ENCODE results near the gene MGLL. TPM values are rescaled to one million over a fixed set of nuclear protein-coding genes. Genes with fewer than 3 reads are reported as not detected.

The MGLL gene
- total and polyA plus RNA-seq, 8 donors, result 3.3 to 11.4 (median 6.6) TPM

DNA sequence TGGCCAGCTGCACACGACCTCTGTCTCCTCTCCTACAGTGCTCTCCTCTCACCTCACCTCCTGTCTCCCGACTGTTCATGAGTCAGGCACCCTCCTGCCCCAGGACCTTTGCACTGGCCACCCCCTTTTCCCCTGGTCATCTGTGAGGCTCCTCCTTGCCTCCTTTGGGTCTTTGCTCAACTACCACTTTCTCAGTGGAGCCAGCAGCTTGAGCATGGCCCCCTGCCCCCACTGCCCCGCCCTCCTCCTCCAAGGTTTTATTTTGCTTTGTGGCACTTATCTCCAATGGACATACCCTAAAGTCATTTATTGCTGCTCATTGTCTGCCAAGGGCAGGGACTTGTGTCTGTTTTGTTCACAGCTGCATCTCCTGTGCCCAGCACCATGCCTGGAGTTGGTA is 64.3 kb downstream of the MGLL start:
- H3K4me3 ChIP-seq, result no peak overlapping the region
- TF ChIP-seq, protein P1, sequence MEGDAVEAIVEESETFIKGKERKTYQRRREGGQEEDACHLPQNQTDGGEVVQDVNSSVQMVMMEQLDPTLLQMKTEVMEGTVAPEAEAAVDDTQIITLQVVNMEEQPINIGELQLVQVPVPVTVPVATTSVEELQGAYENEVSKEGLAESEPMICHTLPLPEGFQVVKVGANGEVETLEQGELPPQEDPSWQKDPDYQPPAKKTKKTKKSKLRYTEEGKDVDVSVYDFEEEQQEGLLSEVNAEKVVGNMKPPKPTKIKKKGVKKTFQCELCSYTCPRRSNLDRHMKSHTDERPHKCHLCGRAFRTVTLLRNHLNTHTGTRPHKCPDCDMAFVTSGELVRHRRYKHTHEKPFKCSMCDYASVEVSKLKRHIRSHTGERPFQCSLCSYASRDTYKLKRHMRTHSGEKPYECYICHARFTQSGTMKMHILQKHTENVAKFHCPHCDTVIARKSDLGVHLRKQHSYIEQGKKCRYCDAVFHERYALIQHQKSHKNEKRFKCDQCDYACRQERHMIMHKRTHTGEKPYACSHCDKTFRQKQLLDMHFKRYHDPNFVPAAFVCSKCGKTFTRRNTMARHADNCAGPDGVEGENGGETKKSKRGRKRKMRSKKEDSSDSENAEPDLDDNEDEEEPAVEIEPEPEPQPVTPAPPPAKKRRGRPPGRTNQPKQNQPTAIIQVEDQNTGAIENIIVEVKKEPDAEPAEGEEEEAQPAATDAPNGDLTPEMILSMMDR (IDR thresholded peaks at IDR 0.05), result no peak
- H3K27me3 ChIP-seq, result no peaks in the 10 kb centered on the region
- DNase-seq (no peak), FAIRE-seq (no peak), ATAC-seq (no peak)
- H3K4me1 ChIP-seq, result no peaks in the 10 kb centered on the region
- H3K36me3 ChIP-seq, result no peaks in the 10 kb centered on the region
- no peak overlapping the region for H3K27ac ChIP-seq
- intact Hi-C loops (cut with DNase I), result no loop called here
- WGBS, 2 donors, result 77 to 84% methylated on average over 3 of the region's 3 CpGs
- H3K9me3 ChIP-seq, result no peaks in the 10 kb centered on the region

DNA sequence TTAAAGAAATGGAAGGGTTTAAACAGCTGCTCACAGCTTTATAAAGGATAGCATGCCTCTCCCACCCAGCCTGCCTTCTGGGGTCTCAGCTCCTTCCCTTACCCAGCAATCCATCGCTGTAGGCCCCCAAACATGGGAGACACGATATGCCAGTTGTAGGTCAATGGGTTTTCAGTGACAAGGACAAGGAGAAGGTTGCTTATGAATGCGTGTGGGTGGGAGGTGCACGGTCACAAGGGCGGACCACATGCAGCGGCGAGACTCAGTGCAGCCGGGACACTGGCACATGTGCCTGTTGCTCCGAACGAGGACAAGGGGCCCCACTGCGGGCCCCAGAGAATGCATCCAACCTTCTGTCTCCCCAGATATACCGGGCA is 67.0 kb downstream of the MGLL start:
- Histone ChIP-seq H3K27ac (no peak overlapping the region), H3K36me3 (no peaks in the 10 kb centered on the region), H3K4me1 (no peaks in the 10 kb centered on the region), H3K9me3 (no peaks in the 10 kb centered on the region), H3K4me3 (no peak overlapping the region), H3K27me3 (no peaks in the 10 kb centered on the region)
- no peak for DNase-seq
- WGBS, 2 donors, result 78 to 84% methylated on average over 12 of the region's 12 CpGs
- peak in 1 of 4 donors; percentile 13 for ATAC-seq
- TF ChIP-seq, protein P1 (IDR thresholded peaks at IDR 0.05), result no peak
- intact Hi-C loops (cut with DNase I), result no loop called here
- no peak for FAIRE-seq

DNA sequence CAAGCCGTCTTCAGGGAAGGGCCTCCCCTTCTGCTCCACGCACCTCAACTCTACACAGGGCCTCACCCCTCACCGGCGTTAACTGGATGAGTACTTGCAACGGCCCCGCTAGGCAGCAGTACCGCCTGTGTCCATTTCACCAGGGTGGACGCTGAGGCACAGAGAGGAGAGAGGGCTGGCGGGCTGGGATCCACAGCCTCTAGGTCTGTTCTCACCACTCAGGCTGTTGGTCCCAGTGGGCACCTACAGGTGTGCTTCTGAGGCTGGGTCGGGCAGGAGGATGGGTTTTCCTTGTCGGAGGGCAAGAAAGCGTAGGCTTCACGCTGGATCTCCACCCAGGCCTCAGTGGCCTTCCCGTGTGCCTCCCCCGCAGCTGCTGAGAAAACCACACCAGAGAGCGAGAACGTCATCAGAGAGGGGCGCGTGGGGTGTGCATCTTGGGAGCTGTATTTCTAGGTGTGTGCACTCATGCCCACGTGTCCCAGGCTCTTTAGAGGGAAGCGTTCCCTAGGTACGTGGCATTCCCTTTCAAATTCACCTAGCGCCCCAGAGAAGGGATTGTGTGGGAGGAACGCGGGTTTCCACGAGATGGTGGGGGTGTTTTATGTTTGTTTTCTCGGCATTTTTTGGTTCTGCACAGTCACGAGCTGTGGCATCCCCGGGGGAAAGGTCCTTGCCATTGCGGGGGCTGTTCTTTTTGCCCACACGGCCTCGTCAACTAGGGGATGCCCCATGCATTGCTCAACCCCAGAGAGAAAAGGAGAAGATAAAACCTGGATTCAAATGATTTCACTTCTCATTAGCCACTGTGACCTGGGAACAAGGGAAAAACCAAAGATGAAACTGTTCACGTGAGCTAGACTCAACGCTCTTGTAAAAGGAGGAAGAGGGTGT is 67.7 kb downstream of the MGLL start:
- TF ChIP-seq, protein P1 (IDR thresholded peaks at IDR 0.05), result no peak
- H3K9me3 ChIP-seq, result no peaks in the 10 kb centered on the region
- H3K4me1 ChIP-seq, result no peaks in the 10 kb centered on the region
- intact Hi-C loops (cut with DNase I), result no loop called here
- ATAC-seq (peak in 2 of 4 donors; percentile 36 to 62), FAIRE-seq (no peak), DNase-seq (no peak)
- H3K36me3 ChIP-seq, result no peaks in the 10 kb centered on the region
- no peak overlapping the region for H3K27ac ChIP-seq
- H3K4me3 ChIP-seq, result no peak overlapping the region
- 79 to 82% methylated on average over 34 of the region's 34 CpGs for WGBS, 2 donors
- H3K27me3 ChIP-seq, result no peaks in the 10 kb centered on the region

DNA sequence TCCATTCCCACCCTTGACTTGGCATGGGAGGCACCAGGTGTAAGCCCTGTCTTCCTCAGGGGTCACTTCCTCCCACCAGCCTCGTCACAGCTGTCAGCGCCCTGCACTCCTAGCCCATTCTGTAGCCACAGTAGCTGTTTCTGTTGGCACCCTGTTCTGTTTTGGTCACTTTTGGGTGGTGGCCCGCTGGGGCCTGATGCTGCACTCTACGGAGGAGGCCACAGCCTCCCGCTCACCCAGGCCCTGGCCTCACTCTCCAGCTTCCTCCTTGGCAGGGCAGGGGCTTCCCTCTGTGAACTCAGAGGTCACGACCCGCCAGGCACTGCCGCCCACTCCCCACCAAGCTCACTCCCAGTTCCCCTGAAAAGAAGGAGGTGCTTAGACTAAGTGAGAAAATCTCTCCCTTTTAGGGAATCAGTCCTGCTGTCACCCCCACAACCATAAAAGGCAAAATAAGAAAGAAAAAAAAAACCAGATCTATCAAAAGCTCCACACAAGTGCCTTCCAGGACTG is 68.4 kb downstream of the MGLL start:
- H3K27me3 ChIP-seq, result no peaks in the 10 kb centered on the region
- TF ChIP-seq, protein P1 (IDR thresholded peaks at IDR 0.05), result no peak
- no peak for FAIRE-seq
- 82 to 89% methylated on average over 8 of the region's 8 CpGs for WGBS, 2 donors
- H3K36me3 ChIP-seq, result no peaks in the 10 kb centered on the region
- ATAC-seq, result peak in 2 of 4 donors; percentile 29 to 67
- H3K4me3 ChIP-seq, result no peak overlapping the region
- H3K9me3 ChIP-seq, result no peaks in the 10 kb centered on the region
- no peak overlapping the region for H3K27ac ChIP-seq
- DNase-seq, result no peak
- intact Hi-C loops (cut with DNase I), result no loop called here
- H3K4me1 ChIP-seq, result no peaks in the 10 kb centered on the region

DNA sequence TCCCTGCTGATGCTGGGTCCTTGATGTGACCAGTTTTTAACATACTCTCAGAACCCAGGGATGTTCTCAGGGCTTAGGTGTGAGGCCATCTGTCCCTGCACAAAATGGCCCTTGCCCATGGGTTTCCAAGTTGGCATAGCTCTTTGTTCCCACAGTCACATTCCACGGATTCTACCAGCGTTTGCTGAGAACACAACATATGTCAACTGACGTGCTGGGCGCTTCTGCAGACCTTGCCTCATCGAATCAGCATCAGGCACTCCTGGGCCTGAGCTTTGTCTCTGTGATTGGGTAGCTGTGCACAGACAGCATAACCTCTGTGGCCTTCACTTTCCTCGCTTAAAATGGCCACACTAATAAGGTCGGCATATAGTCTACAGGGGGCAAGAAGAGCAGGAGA is 69.0 kb downstream of the MGLL start:
- Histone ChIP-seq H3K4me1 (peaks cover 0 to 5% (median 4%) of the 10 kb centered on the region in 3 donors), H3K4me3 (no peak overlapping the region), H3K9me3 (no peaks in the 10 kb centered on the region), H3K36me3 (no peaks in the 10 kb centered on the region), H3K27me3 (no peaks in the 10 kb centered on the region), H3K27ac (no peak overlapping the region)
- no peak for DNase-seq
- 59 to 65% methylated on average over 7 of the region's 7 CpGs for WGBS, 2 donors
- no peak for FAIRE-seq
- ATAC-seq, result no peak
- TF ChIP-seq, protein P1 (IDR thresholded peaks at IDR 0.05), result no peak
- intact Hi-C loops (cut with DNase I), result no loop called here

Data from pancreas (tissue), 10 donors.